ENCODE data around the gene OCRL.

OCRL gene

DNA sequence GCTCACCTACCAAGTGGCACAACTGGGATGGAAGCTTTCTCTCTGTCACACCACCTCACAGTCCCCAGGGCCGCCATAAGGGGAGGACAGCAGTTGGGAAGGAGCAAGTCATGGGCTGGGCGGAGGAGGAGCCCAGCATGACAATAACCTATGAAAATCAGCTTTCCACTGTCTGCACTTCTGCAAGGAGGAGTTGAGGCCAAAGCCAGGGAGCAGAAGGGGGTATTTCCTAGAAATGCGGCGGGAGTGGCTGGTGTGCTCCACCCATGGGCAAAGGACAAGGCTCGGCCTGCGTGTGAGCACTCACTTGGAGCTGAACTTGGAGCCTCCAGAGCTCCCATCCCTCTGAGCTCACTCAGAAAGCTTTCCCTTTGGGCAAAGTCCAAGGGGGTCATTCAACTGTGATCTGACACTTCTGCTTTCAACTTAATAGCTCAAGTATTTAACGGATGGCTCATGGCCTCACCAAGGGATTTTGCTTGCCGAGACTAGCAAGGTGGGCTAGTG lies 96.2 kb downstream of the OCRL start:
- no peak for DNase-seq (ENCODE audit: low spot score)

DNA sequence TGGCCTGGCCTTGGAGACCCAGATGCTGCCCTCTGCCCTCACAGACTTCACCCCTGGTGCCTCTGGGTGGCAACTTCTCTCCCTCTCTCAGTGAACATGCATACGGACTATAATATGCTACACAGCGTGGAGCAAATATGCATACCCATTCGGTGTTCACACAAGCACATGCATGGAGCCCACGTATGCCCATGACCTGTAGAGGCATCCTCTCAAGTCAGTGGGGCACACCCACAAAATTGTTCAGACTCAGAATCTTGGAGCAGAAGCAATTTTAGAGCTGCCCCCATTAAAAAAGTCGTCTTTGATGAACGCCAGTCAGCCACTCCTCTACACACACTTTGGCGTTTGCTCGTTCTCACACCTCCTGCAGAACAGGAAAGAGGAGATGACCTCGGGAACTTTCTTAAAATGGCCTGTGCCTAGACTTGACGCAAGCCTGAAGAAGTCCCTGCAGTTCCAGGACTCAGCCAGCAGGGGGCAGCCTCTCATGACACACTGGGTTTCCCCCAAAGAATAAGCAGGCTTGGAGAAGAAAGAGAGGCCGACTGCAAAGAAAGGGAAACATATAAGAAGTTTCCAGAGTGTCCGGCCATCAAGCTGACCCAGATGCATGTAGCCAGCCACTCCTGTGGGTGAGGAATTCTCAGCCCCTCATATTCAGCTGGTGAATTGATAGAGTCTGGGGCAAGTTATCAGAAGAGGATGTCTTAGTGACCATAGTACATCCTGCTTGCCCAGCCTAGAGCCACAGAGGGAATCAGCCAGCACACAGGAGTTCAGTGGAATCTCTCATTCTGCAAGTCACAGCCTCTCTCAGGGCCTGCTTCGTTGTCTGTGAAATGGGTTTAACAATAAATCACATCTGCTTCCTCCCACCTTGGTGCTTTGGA lies 97.4 kb downstream of the OCRL start:
- DNase-seq (ENCODE audit: low spot score) = peak; percentile 63

DNA sequence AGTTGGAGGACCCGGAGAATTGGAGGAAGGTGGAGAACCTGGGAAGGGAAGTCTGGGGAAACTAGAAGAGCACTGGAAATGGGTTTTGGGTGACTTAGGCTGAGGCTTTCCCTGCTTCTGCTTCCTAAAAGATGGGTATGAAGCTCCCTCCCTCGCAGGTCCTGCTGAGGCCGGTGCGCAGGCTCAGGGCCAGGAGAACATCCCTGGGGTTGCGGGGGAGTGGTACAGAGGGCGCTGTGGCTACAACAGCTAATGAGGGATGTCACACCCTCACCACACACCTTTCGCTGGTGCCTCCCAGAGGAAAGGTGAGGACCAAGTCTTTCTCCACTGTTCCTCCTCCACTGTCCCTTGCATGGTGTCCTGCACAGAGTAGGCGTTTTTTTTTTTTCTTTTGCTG lies 98.9 kb downstream of the OCRL start:
- no peak for DNase-seq (ENCODE audit: low spot score)

DNA sequence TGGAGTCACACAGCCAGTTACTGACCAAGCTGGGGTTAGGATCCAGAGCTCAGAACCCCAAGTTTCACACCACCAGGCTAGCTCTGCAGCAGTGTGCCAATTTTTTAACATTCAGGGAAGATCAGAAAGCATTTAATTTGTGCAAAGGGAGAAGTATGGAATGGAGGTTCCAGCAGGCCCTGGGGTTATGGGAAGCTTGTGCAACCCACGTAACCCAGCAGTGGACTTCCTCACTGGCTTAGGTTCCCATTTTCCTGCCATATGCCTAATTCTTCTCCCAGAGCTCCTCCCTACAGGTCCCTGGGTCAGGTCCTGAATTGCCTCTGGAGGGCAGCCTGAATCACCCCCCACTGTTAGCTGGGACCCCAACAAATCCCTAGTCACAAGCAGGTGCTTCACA lies 100.7 kb downstream of the OCRL start:
- no peak for DNase-seq (ENCODE audit: low spot score)

DNA sequence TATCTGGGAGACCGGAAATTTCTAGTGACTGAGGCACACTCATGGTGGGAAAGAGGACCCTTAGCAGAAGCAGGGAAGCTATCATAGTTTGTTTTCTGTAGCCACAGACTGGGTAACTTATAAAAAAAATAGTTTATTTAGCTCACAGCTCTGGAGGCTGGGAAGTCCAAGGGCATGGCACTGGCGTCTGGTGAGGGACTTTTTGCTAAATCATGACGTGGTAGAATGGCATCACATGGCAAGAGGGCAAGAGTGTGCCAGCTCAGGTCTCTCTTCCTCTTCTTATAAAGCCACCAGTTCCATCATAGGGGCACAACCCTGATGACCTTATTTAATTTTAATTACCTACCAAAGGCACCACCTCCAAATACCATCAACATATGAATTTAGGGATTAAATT lies 101.4 kb downstream of the OCRL start:
- DNase-seq (ENCODE audit: low spot score) = no peak

DNA sequence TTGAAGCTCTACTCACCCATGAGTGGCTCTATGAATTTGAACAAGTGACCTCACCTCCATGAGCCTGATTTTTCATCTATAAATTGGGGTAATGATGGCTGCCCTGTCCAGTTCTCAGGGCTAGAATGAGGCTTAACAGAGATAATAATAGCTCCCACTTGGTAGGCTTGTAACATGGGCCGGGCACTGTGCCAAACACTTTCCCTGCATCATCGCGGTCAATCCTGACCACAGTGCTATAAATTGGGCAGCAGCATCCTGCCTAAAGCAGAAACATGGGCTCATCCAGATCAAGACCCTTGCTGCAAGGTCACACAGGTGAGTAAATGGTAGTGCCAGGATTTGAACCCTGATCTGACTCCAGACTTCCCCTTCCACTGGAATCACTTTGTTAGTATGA lies 101.9 kb downstream of the OCRL start:
- no peak for DNase-seq (ENCODE audit: low spot score)
